Stimulated activated CD4-positive, alpha-beta T cell treated with anti-CD3 and anti-CD28 coated beads, Interleukin-15, amount 100 ng/mL, for 24 hours (primary cell): Measurements from ENCODE around the gene KIR2DL1.
"Not testable (repeated sequence)": the region's sequence is repeated elsewhere in the genome, so short reads cannot be mapped to it uniquely, and the experiment has no call there.

ENCODE experiments used
- DNase-seq: peaks from one replicate; pipeline ENCODE4 v3.0.0-alpha.2; 2020

Gene KIR2DL1

DNA sequence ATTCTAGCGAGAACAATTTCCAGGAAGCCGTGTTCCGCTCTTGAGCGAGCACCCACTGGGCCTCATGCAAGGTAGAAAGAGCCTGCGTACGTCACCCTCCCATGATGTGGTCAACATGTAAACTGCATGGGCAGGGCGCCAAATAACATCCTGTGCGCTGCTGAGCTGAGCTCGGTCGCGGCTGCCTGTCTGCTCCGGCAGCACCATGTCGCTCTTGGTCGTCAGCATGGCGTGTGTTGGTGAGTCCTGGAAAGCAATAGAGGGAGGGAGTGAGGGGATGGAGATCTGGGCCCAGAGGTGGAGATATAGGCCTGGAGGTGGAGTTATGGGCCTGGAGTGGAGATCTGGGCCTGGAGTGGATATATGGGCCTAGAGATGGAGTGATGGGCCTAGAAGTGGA is at the start of gene KIR2DL1:
KIR2DL1 (plus strand) TSS at position 148 of the 400 bp plus-strand sequence; CDS start at position 206, 58 bp downstream.
- DNase-seq, result not testable (repeated sequence)

DNA sequence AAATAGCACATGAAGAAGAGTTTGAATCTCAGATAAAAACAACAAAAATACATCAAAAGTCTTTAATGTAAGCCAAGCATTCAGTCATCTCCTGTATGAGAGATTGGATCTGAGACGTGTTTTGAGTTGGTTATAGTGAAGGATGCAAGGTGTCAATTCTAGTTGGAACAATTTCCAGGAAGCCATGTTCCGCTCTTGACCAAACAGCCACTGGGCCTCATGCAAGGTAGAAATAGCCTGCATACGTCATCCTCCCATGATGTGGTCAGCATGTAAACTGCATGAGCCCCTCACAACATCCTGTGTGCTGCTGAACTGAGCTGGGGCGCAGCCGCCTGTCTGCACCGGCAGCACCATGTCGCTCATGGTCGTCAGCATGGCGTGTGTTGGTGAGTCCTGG is 45.5 kb upstream of the KIR2DL1 start, which contains the start of gene KIR3DL3:
KIR3DL3 (plus strand) TSS at position 301 of the 400 bp plus-strand sequence; CDS start at position 356, 55 bp downstream.
- DNase-seq, result no peak

DNA sequence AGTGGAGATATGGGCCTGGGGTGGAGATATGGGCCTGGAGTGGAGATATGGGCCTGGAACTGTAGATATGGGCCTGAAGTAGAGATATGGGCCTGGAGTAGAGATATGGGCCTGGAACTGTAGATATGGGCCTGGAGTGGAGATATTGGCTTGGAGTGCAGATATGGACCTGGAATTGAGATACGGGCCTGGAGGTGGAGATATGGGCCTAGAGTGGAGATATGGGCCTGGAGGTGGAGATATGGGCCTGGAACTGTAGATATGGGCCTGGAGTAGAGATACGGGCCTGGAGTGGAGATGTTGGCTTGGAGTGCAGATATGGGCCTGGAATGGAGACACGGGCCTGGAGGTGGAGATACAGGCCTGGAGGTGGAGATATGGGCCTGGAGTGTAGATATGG is 44.9 kb upstream of the KIR2DL1 start:
- no peak for DNase-seq

DNA sequence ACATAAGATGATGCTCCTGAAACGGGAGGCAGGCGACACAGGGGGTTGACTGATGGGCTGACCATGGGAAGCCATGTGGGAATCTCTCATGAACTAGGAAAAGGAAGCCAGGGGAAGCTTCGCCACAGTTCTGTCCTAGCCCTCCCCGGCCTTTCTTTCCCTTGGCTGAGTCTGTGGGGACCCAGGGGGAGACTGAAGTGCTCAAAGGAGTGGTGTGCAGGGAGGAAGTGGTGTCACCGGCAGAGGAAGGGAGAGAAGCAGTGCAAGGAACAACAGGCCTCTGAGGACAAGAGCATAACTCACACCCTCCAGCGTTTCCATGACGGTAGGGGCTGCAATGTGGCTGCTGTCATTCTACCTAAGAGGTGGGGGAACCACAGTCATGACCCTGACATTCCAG is 44.3 kb upstream of the KIR2DL1 start:
- no peak for DNase-seq

DNA sequence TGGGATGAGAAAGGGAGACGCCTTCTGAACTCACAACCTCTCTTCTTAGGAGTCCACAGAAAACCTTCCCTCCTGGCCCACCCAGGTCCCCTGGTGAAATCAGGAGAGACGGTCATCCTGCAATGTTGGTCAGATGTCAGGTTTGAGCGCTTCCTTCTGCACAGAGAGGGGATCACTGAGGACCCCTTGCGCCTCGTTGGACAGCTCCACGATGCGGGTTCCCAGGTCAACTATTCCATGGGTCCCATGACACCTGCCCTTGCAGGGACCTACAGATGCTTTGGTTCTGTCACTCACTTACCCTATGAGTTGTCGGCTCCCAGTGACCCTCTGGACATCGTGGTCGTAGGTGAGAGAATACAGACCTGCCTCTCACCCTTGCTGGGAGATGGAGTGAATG is 42.0 kb upstream of the KIR2DL1 start:
- DNase-seq, result no peak

DNA sequence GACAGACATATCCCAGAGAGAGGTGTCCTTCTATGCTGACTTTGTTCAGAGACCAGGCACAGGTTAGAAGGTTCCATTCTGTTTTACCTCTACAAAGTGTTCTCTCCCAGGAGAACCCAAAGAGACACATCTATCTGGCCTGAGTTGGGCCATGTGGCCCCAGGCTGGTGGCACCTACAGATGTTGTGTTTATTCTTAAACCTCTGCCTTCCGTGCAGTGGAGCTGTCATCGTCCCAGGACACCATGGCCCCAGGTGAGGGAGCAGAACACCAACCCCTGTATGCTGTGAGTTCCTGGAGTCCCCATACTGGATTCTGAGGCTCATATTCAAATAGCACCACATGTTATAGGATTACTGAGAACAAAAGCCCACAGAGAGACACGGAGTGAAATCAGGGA is 41.4 kb upstream of the KIR2DL1 start:
- no peak for DNase-seq

DNA sequence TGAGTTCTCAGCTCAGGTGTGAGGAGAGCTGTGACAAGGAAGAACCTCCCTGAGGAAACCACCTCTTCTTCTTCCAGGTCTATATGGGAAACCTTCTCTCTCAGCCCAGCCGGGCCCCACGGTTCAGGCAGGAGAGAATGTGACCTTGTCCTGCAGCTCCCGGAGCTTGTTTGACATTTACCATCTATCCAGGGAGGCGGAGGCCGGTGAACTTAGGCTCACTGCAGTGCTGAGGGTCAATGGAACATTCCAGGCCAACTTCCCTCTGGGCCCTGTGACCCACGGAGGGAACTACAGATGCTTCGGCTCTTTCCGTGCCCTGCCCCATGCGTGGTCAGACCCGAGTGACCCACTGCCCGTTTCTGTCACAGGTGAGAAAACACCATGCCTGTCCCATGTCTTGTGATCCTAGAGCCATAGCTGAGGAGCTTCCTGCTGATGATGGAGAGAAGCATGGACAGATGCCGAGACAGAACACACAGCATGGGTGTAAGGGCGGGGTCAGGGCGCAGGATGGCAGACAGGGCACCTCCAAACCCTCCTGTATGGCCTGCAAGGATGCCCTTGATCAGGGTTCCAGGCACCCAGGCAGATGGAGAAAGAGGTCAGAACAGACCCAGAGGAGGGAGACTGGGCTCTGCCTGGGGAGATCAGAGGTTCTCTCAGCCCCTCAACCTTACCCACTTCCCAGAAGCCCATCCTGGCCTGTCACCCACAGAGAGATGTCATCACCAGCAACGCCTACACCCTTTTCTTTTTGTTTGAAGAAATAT is 40.0 kb upstream of the KIR2DL1 start:
- no peak for DNase-seq

DNA sequence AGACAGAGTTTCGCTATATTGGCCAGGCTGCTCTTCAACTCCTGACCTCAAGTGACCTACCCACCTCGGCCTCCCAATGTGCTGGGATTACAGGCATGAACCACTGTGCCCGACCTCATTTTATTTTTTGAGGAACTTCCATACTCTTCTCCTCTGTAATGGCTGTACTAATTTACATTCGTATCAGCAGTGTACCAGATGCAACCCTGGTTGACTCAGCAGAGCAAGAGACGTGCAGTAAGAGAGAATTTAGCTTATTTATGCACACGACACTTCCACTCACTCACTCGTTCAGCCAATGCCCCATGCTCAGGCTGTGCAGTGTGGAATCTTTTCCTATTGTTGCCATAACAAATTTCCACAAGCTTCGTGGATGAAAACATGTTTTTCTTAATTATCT is 38.4 kb upstream of the KIR2DL1 start:
- no peak for DNase-seq

DNA sequence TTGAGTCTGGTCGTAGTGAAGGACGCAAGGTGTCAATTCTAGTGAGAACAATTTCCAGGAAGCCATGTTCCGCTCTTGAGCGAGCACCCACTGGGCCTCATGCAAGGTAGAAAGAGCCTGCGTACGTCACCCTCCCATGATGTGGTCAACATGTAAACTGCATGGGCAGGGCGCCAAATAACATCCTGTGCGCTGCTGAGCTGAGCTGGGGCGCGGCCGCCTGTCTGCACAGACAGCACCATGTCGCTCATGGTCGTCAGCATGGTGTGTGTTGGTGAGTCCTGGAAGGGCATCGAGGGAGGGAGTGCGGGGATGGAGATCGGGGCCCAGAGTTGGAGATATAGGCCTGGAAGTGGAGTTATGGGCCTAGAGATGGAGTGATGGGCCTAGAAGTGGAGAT is 31.3 kb upstream of the KIR2DL1 start, which contains the start of gene KIR2DL3:
KIR2DL3 (plus strand) TSS at position 208 of the 400 bp plus-strand sequence; CDS start at position 241, 33 bp downstream.
- not testable (repeated sequence) for DNase-seq

DNA sequence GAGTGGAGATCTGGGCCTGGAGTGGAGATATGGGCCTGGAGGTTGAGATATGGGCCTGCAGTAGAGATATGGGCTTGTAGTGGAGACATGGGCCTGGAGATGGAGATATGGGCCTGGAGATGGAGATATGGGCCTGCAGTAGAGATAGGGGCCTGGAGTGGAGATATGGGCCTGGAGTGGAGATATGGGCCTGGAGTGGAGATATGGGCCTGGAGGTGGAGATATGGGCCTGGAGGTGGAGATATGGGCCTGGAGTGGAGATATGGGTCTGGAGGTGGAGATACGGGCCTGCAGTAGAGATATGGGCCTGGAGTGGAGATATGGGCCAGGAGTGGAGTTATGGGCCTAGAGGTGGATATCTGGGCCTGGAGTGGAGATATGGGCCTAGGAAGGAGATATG is 30.9 kb upstream of the KIR2DL1 start:
- no peak for DNase-seq

DNA sequence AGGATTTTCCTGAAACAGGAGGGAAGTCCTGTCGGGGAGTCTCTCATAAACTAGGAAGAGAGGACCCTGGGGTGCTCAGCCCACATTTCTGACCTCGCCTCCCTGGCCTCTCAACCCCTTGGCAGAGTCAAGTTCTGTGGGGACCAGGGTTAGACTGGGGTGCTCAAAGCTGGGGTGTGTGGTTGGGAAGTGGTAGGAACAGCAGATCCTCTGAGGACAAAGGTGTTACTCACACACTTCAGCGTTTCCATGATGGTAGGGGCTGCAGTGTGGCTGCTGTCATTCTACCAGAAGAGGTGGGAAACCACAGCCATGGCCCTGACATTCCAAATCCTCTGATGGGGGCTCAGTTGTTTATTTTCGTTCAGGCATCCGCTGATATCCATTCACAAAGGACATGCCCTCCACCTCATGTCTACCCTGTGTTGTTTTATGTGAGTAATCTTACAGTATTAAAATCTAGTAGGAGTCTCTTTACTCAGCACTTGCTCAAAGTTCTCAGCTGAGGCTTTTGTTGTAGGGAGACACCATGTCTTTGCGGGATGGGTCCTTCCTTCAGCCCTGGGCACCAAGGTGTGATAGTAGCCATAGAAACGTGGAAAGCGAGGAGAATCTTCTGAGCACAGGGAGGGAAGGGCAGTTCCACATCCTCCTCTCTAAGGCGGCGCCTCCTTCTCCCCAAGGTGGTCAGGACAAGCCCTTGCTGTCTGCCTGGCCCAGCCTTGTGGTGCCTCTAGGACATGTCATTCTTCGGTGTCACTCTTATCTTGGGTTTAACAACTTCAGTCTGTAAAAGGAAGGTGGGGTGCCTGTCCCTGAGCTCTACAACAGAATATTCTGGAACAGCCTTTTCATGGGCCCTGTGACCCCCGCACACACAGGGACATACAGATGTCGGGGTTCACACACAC is 29.8 kb upstream of the KIR2DL1 start:
- DNase-seq, result no peak

DNA sequence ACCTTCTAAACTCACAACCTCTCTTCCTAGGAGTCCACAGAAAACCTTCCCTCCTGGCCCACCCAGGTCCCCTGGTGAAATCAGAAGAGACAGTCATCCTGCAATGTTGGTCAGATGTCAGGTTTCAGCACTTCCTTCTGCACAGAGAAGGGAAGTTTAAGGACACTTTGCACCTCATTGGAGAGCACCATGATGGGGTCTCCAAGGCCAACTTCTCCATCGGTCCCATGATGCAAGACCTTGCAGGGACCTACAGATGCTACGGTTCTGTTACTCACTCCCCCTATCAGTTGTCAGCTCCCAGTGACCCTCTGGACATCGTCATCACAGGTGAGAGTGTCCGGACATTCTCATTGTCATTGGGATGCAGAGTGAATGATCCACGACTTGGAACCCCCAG is 27.6 kb upstream of the KIR2DL1 start:
- DNase-seq, result not testable (repeated sequence)

DNA sequence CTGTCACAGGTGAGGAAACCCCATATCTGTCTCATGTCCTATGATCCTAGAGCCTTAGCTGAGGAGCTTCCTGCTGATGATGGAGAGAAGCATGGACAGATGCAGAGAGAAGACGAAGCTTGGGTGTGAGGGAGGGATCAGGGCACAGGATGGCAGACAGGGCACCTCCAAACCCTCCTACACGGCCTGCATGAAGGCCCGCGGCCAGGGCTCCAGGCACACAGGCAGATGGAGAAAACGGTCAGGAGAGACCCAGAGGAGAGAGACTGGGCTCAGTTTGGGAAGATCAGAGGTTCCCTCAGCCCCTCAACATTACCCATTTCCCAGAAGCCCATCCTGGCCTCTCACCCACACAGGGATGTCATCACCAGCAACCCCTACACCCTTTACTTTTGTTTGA is 25.5 kb upstream of the KIR2DL1 start:
- not testable (repeated sequence) for DNase-seq

DNA sequence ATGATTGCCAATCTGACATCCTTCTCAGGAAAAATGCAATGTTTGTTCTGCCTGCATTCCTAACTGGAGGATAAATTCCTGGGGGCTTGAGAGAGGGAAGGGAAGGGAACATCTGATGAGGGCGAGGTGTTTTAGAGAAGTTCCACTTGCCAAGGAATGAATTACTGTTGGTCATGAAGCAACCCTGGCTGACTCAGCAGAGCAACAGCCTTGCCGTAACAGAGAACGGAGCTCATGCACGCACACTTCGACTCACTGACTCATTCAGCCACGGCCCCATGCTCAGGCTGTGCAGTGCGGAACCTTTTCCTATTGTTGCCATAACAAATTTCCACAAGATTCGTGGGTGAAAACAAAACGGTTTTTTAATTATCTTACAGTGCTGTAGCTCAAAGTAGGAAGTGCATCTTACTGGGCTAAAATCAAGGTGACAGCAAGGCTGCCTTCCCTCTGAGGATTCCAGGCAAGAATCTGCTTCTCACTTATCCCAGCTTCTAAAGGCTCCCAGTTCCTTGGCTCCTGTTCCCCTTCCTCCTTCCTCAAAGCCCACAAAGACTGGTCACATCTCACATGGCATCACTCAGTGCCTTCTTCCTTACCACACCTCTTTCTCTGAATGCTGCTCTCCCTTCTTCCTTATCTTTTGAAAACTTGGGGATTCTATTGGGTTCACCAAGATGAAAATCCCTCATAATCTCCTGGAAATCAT is 21.8 kb upstream of the KIR2DL1 start:
- DNase-seq, result not testable (repeated sequence)

DNA sequence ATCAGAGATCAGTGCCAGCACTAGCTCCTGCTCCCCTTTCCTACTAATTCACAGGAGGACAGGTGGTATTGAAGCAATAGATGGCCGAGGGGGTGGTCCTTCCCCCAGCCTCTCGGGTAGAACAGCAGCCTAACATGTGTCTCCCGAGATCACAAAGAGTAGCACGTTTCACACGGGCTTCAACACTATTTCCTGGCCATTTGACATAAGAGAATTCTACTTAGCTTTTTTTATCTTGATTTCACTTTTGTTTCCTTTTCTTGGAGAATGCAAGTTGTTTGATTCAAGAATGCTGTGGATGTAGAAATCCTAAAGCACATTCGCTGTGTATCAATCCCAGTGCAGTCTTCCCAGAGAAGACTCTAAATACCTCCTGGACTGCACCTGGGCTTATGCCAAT is 19.3 kb upstream of the KIR2DL1 start:
- DNase-seq, result not testable (repeated sequence)

DNA sequence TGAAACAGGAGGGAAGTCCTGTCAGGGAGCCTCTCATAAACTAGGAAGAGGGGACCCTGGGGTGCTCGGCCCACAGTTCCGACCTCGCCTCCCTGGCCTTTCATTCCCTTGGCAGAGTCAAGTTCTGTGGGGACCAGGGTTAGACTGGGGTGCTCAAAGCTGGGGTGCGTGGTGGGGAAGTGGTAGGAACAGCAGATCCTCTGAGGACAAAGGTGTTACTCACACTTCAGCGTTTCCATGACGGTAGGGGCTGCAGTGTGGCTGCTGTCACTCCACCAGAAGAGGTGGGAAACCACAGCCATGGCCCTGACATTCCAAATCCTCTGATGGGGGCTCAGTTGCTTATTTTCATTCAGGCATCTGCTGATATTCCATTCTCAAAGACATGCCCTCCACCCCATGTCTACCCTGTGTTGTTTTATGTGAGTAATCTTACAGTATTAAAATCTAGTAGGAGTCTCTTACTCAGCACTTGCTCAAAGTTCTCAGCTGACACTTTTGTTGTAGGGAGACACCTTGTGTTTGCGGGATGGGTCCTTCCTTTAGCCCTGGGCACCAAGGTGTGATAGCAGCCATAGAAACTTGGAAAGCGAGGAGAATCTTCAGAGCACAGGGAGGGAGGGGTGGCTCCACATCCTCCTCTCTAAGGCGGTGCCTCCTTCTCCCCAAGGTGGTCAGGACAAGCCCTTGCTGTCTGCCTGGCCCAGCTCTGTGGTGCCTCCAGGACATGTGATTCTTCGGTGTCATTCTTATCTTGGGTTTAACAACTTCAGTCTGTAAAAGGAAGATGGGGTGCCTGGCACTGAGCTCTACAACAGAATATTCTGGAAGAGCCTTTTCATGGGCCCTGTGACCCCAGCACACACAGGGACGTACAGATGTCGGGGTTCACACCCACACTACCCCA is 13.1 kb upstream of the KIR2DL1 start:
- not testable (repeated sequence) for DNase-seq

DNA sequence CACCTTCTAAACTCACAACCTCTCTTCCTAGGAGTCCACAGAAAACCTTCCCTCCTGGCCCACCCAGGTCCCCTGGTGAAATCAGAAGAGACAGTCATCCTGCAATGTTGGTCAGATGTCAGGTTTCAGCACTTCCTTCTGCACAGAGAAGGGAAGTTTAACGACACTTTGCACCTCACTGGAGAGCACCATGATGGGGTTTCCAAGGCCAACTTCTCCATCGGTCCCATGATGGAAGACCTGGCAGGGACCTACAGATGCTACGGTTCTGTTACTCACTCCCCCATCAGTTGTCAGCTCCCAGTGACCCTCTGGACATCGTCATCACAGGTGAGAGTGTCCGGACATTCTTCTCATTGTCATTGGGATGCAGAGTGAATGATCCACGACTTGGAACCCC is 11.0 kb upstream of the KIR2DL1 start:
- not testable (repeated sequence) for DNase-seq

DNA sequence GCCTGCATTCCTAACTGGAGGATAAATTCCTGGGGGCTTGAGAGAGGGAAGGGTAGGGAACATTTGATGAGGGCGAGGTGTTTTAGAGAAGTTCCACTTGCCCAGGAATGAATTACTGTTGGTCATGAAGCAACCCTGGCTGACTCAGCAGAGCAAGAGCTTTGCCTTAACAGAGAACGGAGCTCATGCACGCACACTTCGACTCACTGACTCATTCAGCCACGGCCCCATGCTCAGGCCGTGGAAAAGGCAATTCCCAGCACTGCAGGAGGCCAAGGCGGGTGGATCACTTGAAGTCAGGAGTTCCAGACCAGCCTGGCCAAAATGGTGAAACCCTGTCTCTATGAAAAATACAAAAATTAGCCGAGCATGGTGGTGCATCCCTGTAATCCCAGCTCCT is 5.4 kb upstream of the KIR2DL1 start:
- DNase-seq, result not testable (repeated sequence)

DNA sequence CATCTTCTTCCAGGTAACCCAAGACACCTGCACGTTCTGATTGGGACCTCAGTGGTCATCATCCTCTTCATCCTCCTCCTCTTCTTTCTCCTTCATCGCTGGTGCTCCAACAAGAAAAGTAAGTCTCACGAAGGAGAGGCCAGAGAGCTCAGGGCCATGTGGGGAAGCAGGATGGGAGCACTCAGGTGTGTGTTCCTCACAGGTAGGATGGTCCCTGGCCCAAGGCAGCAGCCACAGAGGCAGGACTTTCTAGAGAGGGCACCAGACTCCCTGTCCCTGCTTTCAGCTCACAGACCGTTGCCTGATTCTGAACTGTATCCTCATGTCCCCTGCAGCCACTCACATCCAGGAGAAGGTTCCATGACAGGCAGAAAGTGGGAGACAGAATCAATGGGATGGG is 3.1 kb upstream of the KIR2DL1 start:
- not testable (repeated sequence) for DNase-seq

DNA sequence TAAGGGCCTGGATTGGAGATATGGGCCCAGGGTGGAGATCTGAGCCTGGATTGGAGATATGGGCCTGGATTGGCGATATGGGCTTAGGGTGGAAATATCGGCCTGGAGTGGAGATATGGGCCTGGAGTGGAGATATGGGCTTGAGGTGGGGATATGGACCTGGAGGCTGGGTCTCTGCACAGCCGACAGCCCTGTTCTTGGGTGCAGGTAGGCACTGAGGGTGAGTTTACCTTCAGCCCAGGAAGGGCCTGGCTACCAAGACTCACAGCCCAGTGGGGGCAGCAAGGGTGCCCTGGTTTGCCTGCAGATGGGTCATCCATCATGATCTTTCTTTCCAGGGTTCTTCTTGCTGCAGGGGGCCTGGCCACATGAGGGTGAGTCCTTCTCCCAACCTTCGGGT is 918 bp downstream of the KIR2DL1 start:
- DNase-seq, result not testable (repeated sequence)

DNA sequence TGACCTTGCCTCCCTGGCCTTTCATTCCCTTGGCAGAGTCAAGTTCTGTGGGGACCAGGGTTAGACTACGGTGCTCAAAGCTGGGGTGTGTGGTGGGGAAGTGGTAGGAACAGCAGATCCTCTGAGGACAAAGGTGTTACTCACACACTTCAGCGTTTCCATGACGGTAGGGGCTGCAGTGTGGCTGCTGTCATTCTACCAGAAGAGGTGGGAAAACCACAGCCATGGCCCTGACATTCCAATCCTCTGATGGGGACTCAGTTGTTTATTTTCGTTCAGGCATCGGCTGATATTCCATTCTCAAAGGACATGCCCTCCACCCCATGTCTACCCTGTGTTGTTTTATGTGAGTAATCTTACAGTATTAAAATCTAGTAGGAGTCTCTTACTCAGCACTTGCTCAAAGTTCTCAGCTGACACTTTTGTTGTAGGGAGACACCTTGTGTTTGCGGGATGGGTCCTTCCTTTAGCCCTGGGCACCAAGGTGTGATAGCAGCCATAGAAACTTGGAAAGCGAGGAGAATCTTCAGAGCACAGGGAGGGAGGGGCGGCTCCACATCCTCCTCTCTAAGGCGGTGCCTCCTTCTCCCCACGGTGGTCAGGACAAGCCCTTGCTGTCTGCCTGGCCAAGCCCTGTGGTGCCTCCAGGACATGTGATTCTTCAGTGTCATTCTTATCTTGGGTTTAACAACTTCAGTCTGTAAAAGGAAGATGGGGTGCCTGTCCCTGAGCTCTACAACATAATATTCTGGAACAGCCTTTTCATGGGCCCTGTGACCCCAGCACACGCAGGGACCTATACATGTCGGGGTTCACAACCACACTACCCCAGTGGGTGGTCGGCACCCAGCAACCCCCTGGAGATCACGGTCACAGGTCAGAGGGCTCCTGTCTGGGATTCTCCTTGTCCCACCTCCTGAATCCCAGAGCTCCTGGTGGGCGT is 1.7 kb downstream of the KIR2DL1 start:
- DNase-seq, result not testable (repeated sequence)
